GM12892 (cell line): ENCODE data around the gene UGT1A10.

Source experiments
- POLR2A ChIP-seq: IDR thresholded peaks from 2 replicates; pipeline ENCODE4 v1.6.1; 2011; ENCODE audit warnings: low read depth, low read length, control low read depth
- POLR2AphosphoS5 ChIP-seq: IDR thresholded peaks from 2 replicates; pipeline ENCODE4 v1.6.1; 2011; ENCODE audit warnings: low read depth, low read length, control low read depth

DNA sequence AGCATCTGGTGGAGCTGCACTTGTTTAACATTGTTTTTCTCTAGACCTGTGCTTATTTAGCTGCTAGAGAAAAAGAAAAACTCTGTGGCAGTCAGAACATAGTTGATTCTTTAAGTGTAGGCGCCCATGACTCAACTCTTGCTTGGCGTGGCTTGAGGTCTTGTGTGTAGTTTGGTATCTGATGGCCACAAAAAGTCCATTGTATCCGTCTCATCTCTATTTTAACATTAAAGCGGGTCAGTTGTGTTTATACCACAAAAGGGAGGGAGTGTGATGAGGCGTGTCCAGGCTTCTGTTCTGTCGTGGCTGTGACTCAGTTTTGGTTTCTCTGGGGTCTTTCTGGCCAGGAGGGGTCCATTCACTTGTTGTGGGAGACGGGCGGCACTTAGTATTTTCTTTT, 43.0 kb upstream of the UGT1A10 start:
- no peak for TF ChIP-seq POLR2A
- TF ChIP-seq POLR2AphosphoS5: no peak
